Inferior parietal cortex (tissue), 1 donor: Measurements from ENCODE around the gene MCMBP.

Source experiments
- DNase-seq: peaks from one replicate; pipeline ENCODE4 v3.0.0-alpha.2; 2016; ENCODE audit errors: extremely low spot score

The MCMBP gene

GRCh38 chr10:119786117-119786769 lies 86.4 kb downstream of the MCMBP start:
- DNase-seq: no peak

GRCh38 chr10:119784340-119785067 lies 88.1 kb downstream of the MCMBP start:
- DNase-seq: no peak

- no peak for DNase-seq
These were observed 89.0 kb downstream of the MCMBP start for GRCh38 chr10:119783665-119784027.

GRCh38 chr10:119782981-119783664 lies 89.5 kb downstream of the MCMBP start:
- no peak for DNase-seq

GRCh38 chr10:119781498-119781897 lies 91.1 kb downstream of the MCMBP start:
- DNase-seq: no peak

GRCh38 chr10:119780879-119781480 lies 91.7 kb downstream of the MCMBP start:
- no peak for DNase-seq
